Left ventricle myocardium superior (tissue), 1 donor: ENCODE data around the gene LAMB4. TPM values are rescaled to one million over a fixed set of nuclear protein-coding genes. Genes with fewer than 3 reads are reported as not detected.

Experiments used
- ATAC-seq: fragments of 200-7000 bp; cut with Tn5 transposase; one replicate; pipeline ENCODE4 v1.9.1; 2020; ENCODE audit warnings: mild to moderate bottlenecking, moderate library complexity
- DNase-seq: peaks from one replicate; pipeline ENCODE4 v3.0.0-alpha.2; 2020
- intact Hi-C: fragments of 100-400 bp; cut with micrococcal nuclease; formaldehyde crosslinking; loops from one replicate; pipeline ENCODE4 v1.11.0; 2022
- total RNA-seq: library from RNA; stranded (reverse); fragmentation: NEBNext Ultra II Directional; extraction: Animal tissue kit (Norgen Biotek cat#: 25700); gene quantifications from one replicate; pipeline ENCODE4 v1.2.1, GENCODE V29; 2021
- donor health status: DM: no; HTN: yes; CAD: no; lungs with severe emphysema.

Gene LAMB4
- total RNA-seq, 1 donor from 2014 or later = 0.22 TPM

- no peak for ATAC-seq
- DNase-seq = no peak
- intact Hi-C loops = no loop called here
Observed at GRCh38 chr7:108066486-108066885, 63.7 kb downstream of the LAMB4 start.

- DNase-seq (no peak), ATAC-seq (no peak)
- intact Hi-C loops = no loop called here
Observed at GRCh38 chr7:108063520-108063933, 66.6 kb downstream of the LAMB4 start.

GRCh38 chr7:108062250-108063014 is 67.7 kb downstream of the LAMB4 start:
- intact Hi-C loops = no loop called here
- DNase-seq (no peak), ATAC-seq (no peak)

- DNase-seq (no peak), ATAC-seq (no peak)
- intact Hi-C loops = loop anchor here (10.0 kb wide), 1 partner anchor 85 kb away; no protein-coding TSS in a partner anchor
Observed at GRCh38 chr7:108059526-108059925, 70.6 kb downstream of the LAMB4 start.

- DNase-seq (no peak), ATAC-seq (peak; percentile 39)
- intact Hi-C loops = loop anchor here (10.0 kb wide), 1 partner anchor 87 kb away; no protein-coding TSS in a partner anchor
Observed at GRCh38 chr7:108057951-108058481, 72.1 kb downstream of the LAMB4 start.

GRCh38 chr7:108055611-108056021 is 74.5 kb downstream of the LAMB4 start:
- intact Hi-C loops = loop anchor here (10.0 kb wide), 1 partner anchor 89 kb away; no protein-coding TSS in a partner anchor
- ATAC-seq = peak; percentile 75

GRCh38 chr7:108054537-108054936 is 75.6 kb downstream of the LAMB4 start:
- DNase-seq = no peak
- intact Hi-C loops = loop anchor here (10.0 kb wide), 1 partner anchor 90 kb away; no protein-coding TSS in a partner anchor
- ATAC-seq = no peak

More at GRCh38 chr7:108055611-108056021, 74.5 kb downstream of the LAMB4 start:
- DNase-seq = peak; percentile 31

- DNase-seq (no peak), ATAC-seq (no peak)
- intact Hi-C loops = loop anchor here (10.0 kb wide), 1 partner anchor 92 kb away; no protein-coding TSS in a partner anchor
Observed at GRCh38 chr7:108053250-108053649, 76.9 kb downstream of the LAMB4 start.

- DNase-seq (no peak), ATAC-seq (no peak)
- intact Hi-C loops = loop anchor here (10.0 kb wide), 1 partner anchor 93 kb away; no protein-coding TSS in a partner anchor
Observed at GRCh38 chr7:108051454-108051853, 78.7 kb downstream of the LAMB4 start.

GRCh38 chr7:108049962-108050361 is 80.2 kb downstream of the LAMB4 start:
- ATAC-seq (no peak), DNase-seq (no peak)
- intact Hi-C loops = loop anchor here (10.0 kb wide), 1 partner anchor 95 kb away; no protein-coding TSS in a partner anchor

- ATAC-seq = no peak
- no peak for DNase-seq
- intact Hi-C loops = no loop called here
Observed at GRCh38 chr7:108048422-108048821, 81.7 kb downstream of the LAMB4 start.

- ATAC-seq = no peak
- intact Hi-C loops = no loop called here
- DNase-seq = no peak
Observed at GRCh38 chr7:108046952-108047506, 83.1 kb downstream of the LAMB4 start.

GRCh38 chr7:108045669-108046068 is 84.5 kb downstream of the LAMB4 start:
- intact Hi-C loops = no loop called here
- DNase-seq (no peak), ATAC-seq (peak; percentile 22)

- DNase-seq = no peak
- intact Hi-C loops = no loop called here
- peak; percentile 82 for ATAC-seq
Observed at GRCh38 chr7:108045154-108045553, 85.0 kb downstream of the LAMB4 start.

GRCh38 chr7:108044345-108044744 is 85.8 kb downstream of the LAMB4 start:
- ATAC-seq (no peak), DNase-seq (no peak)
- intact Hi-C loops = no loop called here

GRCh38 chr7:108038986-108039385 is 91.2 kb downstream of the LAMB4 start:
- ATAC-seq (no peak), DNase-seq (no peak)
- intact Hi-C loops = no loop called here

GRCh38 chr7:108037741-108038140 is 92.4 kb downstream of the LAMB4 start:
- intact Hi-C loops = no loop called here
- no peak for DNase-seq
- ATAC-seq = no peak

- intact Hi-C loops = no loop called here
- DNase-seq (no peak), ATAC-seq (no peak)
Observed at GRCh38 chr7:108037140-108037539, 93.0 kb downstream of the LAMB4 start.

- ATAC-seq (no peak), DNase-seq (no peak)
- intact Hi-C loops = no loop called here
Observed at GRCh38 chr7:108034586-108034985, 95.6 kb downstream of the LAMB4 start.
